Activated T-cell treated with anti-CD3 and anti-CD28 coated beads, Interleukin-2, amount 50 U/mL, for 24 hours (primary cell): ENCODE data around the gene UBE2QL1.

ENCODE experiments used
- DNase-seq: peaks from one replicate; pipeline ENCODE4 v3.0.0-alpha.2; 2020
- H3K27ac Mint-ChIP-seq: 2 replicates; pipeline ENCODE4 v1.8.0; 2020; ENCODE audit warnings: mild to moderate bottlenecking, mixed read lengths
- H3K27me3 Mint-ChIP-seq: 2 replicates; pipeline ENCODE4 v1.8.0; 2020; ENCODE audit warnings: mixed read lengths
- H3K36me3 Mint-ChIP-seq: 2 replicates; pipeline ENCODE4 v1.8.0; 2020; ENCODE audit warnings: low read depth, mixed read lengths
- H3K4me1 Mint-ChIP-seq: 2 replicates; pipeline ENCODE4 v1.8.0; 2020; ENCODE audit warnings: low read depth, mixed read lengths
- H3K4me3 Mint-ChIP-seq: 2 replicates; pipeline ENCODE4 v1.8.0; 2020; ENCODE audit warnings: mild to moderate bottlenecking, moderate library complexity, mixed read lengths
- H3K9me3 Mint-ChIP-seq: 2 replicates; pipeline ENCODE4 v1.8.0; 2020; ENCODE audit warnings: mixed read lengths

UBE2QL1 gene

GRCh38 chr5:6442333-6442732 is 6.3 kb upstream of the UBE2QL1 start:
- Mint-ChIP-seq H3K27me3 (peaks cover 50% of the 10 kb centered on the region), H3K4me3 (no peak overlapping the region), H3K9me3 (peaks cover 6% of the 10 kb centered on the region), H3K4me1 (no peaks in the 10 kb centered on the region), H3K27ac (no peak overlapping the region), H3K36me3 (no peaks in the 10 kb centered on the region)
- no peak for DNase-seq

- Mint-ChIP-seq H3K27ac (no peak overlapping the region), H3K27me3 (peaks cover 46% of the 10 kb centered on the region), H3K9me3 (peaks cover 6% of the 10 kb centered on the region), H3K4me1 (no peaks in the 10 kb centered on the region), H3K36me3 (no peaks in the 10 kb centered on the region), H3K4me3 (no peak overlapping the region)
- DNase-seq: no peak
These were observed 5.3 kb upstream of the UBE2QL1 start for GRCh38 chr5:6443326-6443725.

GRCh38 chr5:6446042-6446441 is 2.6 kb upstream of the UBE2QL1 start:
- Mint-ChIP-seq H3K9me3 (peaks cover 4% of the 10 kb centered on the region), H3K36me3 (no peaks in the 10 kb centered on the region), H3K4me1 (peaks cover 9% of the 10 kb centered on the region), H3K27ac (no peak overlapping the region), H3K27me3 (peaks cover 57% of the 10 kb centered on the region), H3K4me3 (no peak overlapping the region)
- DNase-seq: no peak

GRCh38 chr5:6446626-6447309 is 1.9 kb upstream of the UBE2QL1 start:
- Mint-ChIP-seq H3K36me3 (no peaks in the 10 kb centered on the region), H3K27me3 (peaks cover 57% of the 10 kb centered on the region), H3K4me1 (peaks cover 9% of the 10 kb centered on the region), H3K27ac (no peak overlapping the region), H3K9me3 (peaks cover 2% of the 10 kb centered on the region), H3K4me3 (no peak overlapping the region)
- DNase-seq: no peak

GRCh38 chr5:6447384-6448140 is 1.1 kb upstream of the UBE2QL1 start:
- no peak overlapping the region for H3K4me3 Mint-ChIP-seq
- H3K9me3 Mint-ChIP-seq: peaks cover 2% of the 10 kb centered on the region
- DNase-seq: no peak
- peaks cover 9% of the 10 kb centered on the region for H3K4me1 Mint-ChIP-seq
- H3K27me3 Mint-ChIP-seq: peaks cover 58% of the 10 kb centered on the region
- no peak overlapping the region for H3K27ac Mint-ChIP-seq
- no peaks in the 10 kb centered on the region for H3K36me3 Mint-ChIP-seq

GRCh38 chr5:6448141-6448491 is 543 bp upstream of the UBE2QL1 start:
- H3K4me3 Mint-ChIP-seq: no peak overlapping the region
- H3K4me1 Mint-ChIP-seq: peaks cover 9% of the 10 kb centered on the region
- peaks cover 2% of the 10 kb centered on the region for H3K9me3 Mint-ChIP-seq
- H3K36me3 Mint-ChIP-seq: no peaks in the 10 kb centered on the region
- no peak for DNase-seq
- H3K27ac Mint-ChIP-seq: no peak overlapping the region
- peaks cover 59% of the 10 kb centered on the region for H3K27me3 Mint-ChIP-seq

GRCh38 chr5:6449465-6450158 is 953 bp downstream of the UBE2QL1 start:
- H3K9me3 Mint-ChIP-seq: peaks cover under 1% of the 10 kb centered on the region
- no peaks in the 10 kb centered on the region for H3K36me3 Mint-ChIP-seq
- no peak overlapping the region for H3K27ac Mint-ChIP-seq
- H3K4me1 Mint-ChIP-seq: peaks cover 9% of the 10 kb centered on the region
- H3K27me3 Mint-ChIP-seq: peaks cover 61% of the 10 kb centered on the region
- no peak for DNase-seq
- H3K4me3 Mint-ChIP-seq: peak overlapping the region; percentile 62

- peaks cover 65% of the 10 kb centered on the region for H3K27me3 Mint-ChIP-seq
- H3K36me3 Mint-ChIP-seq: no peaks in the 10 kb centered on the region
- H3K27ac Mint-ChIP-seq: no peak overlapping the region
- H3K4me1 Mint-ChIP-seq: peaks cover 9% of the 10 kb centered on the region
- no peak overlapping the region for H3K4me3 Mint-ChIP-seq
- H3K9me3 Mint-ChIP-seq: no peaks in the 10 kb centered on the region
- DNase-seq: no peak
These were observed 1.7 kb downstream of the UBE2QL1 start for GRCh38 chr5:6450319-6450833.

- Mint-ChIP-seq H3K4me1 (peaks cover 9% of the 10 kb centered on the region), H3K36me3 (no peaks in the 10 kb centered on the region), H3K4me3 (no peak overlapping the region), H3K9me3 (no peaks in the 10 kb centered on the region), H3K27ac (no peak overlapping the region), H3K27me3 (peaks cover 90% of the 10 kb centered on the region)
- no peak for DNase-seq
These were observed 4.2 kb downstream of the UBE2QL1 start for GRCh38 chr5:6452622-6453504.

GRCh38 chr5:6453937-6454560 is 5.4 kb downstream of the UBE2QL1 start:
- Mint-ChIP-seq H3K27ac (no peak overlapping the region), H3K27me3 (peaks cover 89% of the 10 kb centered on the region), H3K4me1 (peaks cover 6% of the 10 kb centered on the region), H3K9me3 (no peaks in the 10 kb centered on the region), H3K36me3 (no peaks in the 10 kb centered on the region), H3K4me3 (no peak overlapping the region)
- no peak for DNase-seq

GRCh38 chr5:6454628-6455053 is 6.0 kb downstream of the UBE2QL1 start:
- Mint-ChIP-seq H3K27me3 (peaks cover 83% of the 10 kb centered on the region), H3K36me3 (no peaks in the 10 kb centered on the region)

GRCh38 chr5:6455571-6456200 is 7.0 kb downstream of the UBE2QL1 start:
- H3K27me3 Mint-ChIP-seq: peaks cover 73% of the 10 kb centered on the region
- H3K27ac Mint-ChIP-seq: no peak overlapping the region
- H3K9me3 Mint-ChIP-seq: no peaks in the 10 kb centered on the region
- no peaks in the 10 kb centered on the region for H3K36me3 Mint-ChIP-seq
- no peak overlapping the region for H3K4me3 Mint-ChIP-seq
- H3K4me1 Mint-ChIP-seq: no peaks in the 10 kb centered on the region
- DNase-seq: no peak

More at GRCh38 chr5:6454628-6455053, 6.0 kb downstream of the UBE2QL1 start:
- DNase-seq: no peak
- peaks cover 1% of the 10 kb centered on the region for H3K4me1 Mint-ChIP-seq
- no peaks in the 10 kb centered on the region for H3K9me3 Mint-ChIP-seq
- H3K27ac Mint-ChIP-seq: no peak overlapping the region
- H3K4me3 Mint-ChIP-seq: no peak overlapping the region

GRCh38 chr5:6456766-6457370 is 8.2 kb downstream of the UBE2QL1 start:
- H3K27me3 Mint-ChIP-seq: peaks cover 61% of the 10 kb centered on the region
- no peak for DNase-seq
- H3K4me1 Mint-ChIP-seq: no peaks in the 10 kb centered on the region
- H3K4me3 Mint-ChIP-seq: no peak overlapping the region
- no peaks in the 10 kb centered on the region for H3K9me3 Mint-ChIP-seq
- no peaks in the 10 kb centered on the region for H3K36me3 Mint-ChIP-seq
- no peak overlapping the region for H3K27ac Mint-ChIP-seq
